ENCODE measurements around the gene ZNF740. TPM values are rescaled to one million over a fixed set of nuclear protein-coding genes. Genes with fewer than 3 reads are reported as not detected.

Gene ZNF740
- polyA plus RNA-seq, 1 donor (not counting 4 experiments of a cell fraction or from before 2014, with no cell fraction given) = 11.8 TPM

- no peak for DNase-seq (ENCODE audit: low read depth, low spot score)
Observed at GRCh38 chr12:53171725-53172329, 8.7 kb upstream of the ZNF740 start.

GRCh38 chr12:53172352-53172751 is 8.2 kb upstream of the ZNF740 start:
- Histone ChIP-seq H2AFZ (ENCODE audit: control insufficient read depth, low read length) (no peak overlapping the region), H3K79me2 (ENCODE audit: control insufficient read depth, insufficient read depth, low read length) (no peaks in the 10 kb centered on the region), H3K4me3 (ENCODE audit: control insufficient read depth in 2 of 3, extremely low read depth in 1 of 3, insufficient read depth in 2 of 3, low read depth in 1 of 3, low read length in 3 of 3) (no peak overlapping the region), H3K36me3 (ENCODE audit: control insufficient read depth in 2 of 2, extremely low read depth in 1 of 2, insufficient read depth in 2 of 2, low read length in 2 of 2) (peaks cover 0 to 7% of the 10 kb centered on the region in 2 experiments), H3K9me3 (ENCODE audit: control insufficient read depth, low read depth, low read length) (no peaks in the 10 kb centered on the region), H3K27ac (ENCODE audit: control insufficient read depth, insufficient read depth, low read length) (no peak overlapping the region), H4K20me1 (ENCODE audit: control insufficient read depth, extremely low read depth, insufficient read depth, low read length) (no peaks in the 10 kb centered on the region), H3K9me1 (ENCODE audit: control insufficient read depth, extremely low read depth, insufficient read depth, low read length) (no peaks in the 10 kb centered on the region), H3K27me3 (ENCODE audit: control insufficient read depth, extremely low read depth, insufficient read depth, low read length) (no peaks in the 10 kb centered on the region), H3K9ac (ENCODE audit: control insufficient read depth, extremely low read depth, insufficient read depth, low read length) (no peak overlapping the region), H3K4me1 (ENCODE audit: control insufficient read depth, extremely low read depth, insufficient read depth, low read length) (peaks cover 10% of the 10 kb centered on the region), H3K4me2 (ENCODE audit: control insufficient read depth, extremely low read depth, insufficient read depth, low read depth, low read length) (no peak overlapping the region)
- FAIRE-seq (no peak), DNase-seq (ENCODE audit: low read depth, low spot score) (no peak)
- dilution Hi-C loops (cut with MboI; ENCODE audit: extremely low pct_ligation_motif_present, low sequenced_read_pairs) = no loop called here
- TF ChIP-seq CTCF (optimal IDR thresholded peaks at IDR 0.05 in 1 of 3, IDR thresholded peaks at IDR 0.05 in 1 of 3, conservative IDR thresholded peaks at IDR 0.05 in 1 of 3; ENCODE audit: extremely low read depth in 1 of 3, insufficient read depth in 2 of 3, low read length in 3 of 3) (no peak), EZH2 (IDR thresholded peaks at IDR 0.05; ENCODE audit: low read length) (no peak)

More at GRCh38 chr12:53171725-53172329, 8.7 kb upstream of the ZNF740 start:
- Histone ChIP-seq H3K36me3 (ENCODE audit: control insufficient read depth in 2 of 2, extremely low read depth in 1 of 2, insufficient read depth in 2 of 2, low read length in 2 of 2) (peaks cover 0 to 7% of the 10 kb centered on the region in 2 experiments), H2AFZ (ENCODE audit: control insufficient read depth, low read length) (no peak overlapping the region), H3K79me2 (ENCODE audit: control insufficient read depth, insufficient read depth, low read length) (no peaks in the 10 kb centered on the region), H3K9me1 (ENCODE audit: control insufficient read depth, extremely low read depth, insufficient read depth, low read length) (no peaks in the 10 kb centered on the region), H3K4me1 (ENCODE audit: control insufficient read depth, extremely low read depth, insufficient read depth, low read length) (peaks cover 13% of the 10 kb centered on the region), H4K20me1 (ENCODE audit: control insufficient read depth, extremely low read depth, insufficient read depth, low read length) (no peaks in the 10 kb centered on the region), H3K4me2 (ENCODE audit: control insufficient read depth, extremely low read depth, insufficient read depth, low read depth, low read length) (no peak overlapping the region), H3K9ac (ENCODE audit: control insufficient read depth, extremely low read depth, insufficient read depth, low read length) (no peak overlapping the region), H3K4me3 (ENCODE audit: control insufficient read depth in 2 of 3, extremely low read depth in 1 of 3, insufficient read depth in 2 of 3, low read depth in 1 of 3, low read length in 3 of 3) (no peak overlapping the region), H3K9me3 (ENCODE audit: control insufficient read depth, low read depth, low read length) (no peaks in the 10 kb centered on the region), H3K27ac (ENCODE audit: control insufficient read depth, insufficient read depth, low read length) (no peak overlapping the region), H3K27me3 (ENCODE audit: control insufficient read depth, extremely low read depth, insufficient read depth, low read length) (no peaks in the 10 kb centered on the region)
- TF ChIP-seq EZH2 (IDR thresholded peaks at IDR 0.05; ENCODE audit: low read length) (no peak), CTCF (optimal IDR thresholded peaks at IDR 0.05 in 1 of 3, IDR thresholded peaks at IDR 0.05 in 1 of 3, conservative IDR thresholded peaks at IDR 0.05 in 1 of 3; ENCODE audit: extremely low read depth in 1 of 3, insufficient read depth in 2 of 3, low read length in 3 of 3) (no peak)
- FAIRE-seq = no peak
- dilution Hi-C loops (cut with MboI; ENCODE audit: extremely low pct_ligation_motif_present, low sequenced_read_pairs) = no loop called here
